ENCODE results near the gene NINJ2.

DNA sequence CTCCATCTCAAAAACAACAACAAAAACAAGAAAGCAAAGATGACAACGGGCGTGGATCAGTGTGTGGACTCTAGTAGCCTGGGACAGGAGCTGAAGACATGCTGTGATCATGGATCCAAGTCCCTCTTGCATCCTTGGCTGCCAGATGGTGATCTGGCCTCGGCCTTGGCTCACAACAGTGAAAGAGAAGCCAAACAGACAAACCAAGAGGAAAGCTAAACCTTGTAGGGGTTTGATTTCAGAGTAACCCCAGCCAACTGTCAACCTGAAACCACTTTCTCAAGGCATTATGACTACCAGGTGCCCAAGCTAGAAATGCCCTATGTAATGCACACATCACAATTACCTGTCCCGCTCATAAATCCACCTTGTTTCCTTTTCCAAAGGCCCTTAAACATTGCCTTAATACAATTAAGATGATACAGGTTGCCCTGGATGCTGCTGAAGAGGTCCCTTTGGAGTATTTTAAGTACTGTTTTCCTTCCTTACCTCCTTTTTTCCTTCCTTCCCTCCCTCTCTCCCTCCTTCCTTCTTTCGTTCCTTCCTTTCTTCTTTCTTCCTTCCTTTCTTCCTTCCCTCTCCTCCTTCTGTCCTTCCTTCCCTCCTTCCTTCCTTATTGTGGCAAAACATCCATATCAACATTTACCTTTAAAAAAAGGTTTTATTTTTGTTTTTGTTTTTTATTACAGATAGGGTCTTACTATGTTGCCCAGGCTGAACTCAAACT lies 41.4 kb upstream of the NINJ2 start:
- TF ChIP-seq EZH2 (IDR thresholded peaks at IDR 0.05; ENCODE audit: borderline replicate concordance, low read depth, low read length, severe bottlenecking) (no peak), CTCF (IDR thresholded peaks at IDR 0.05; ENCODE audit: borderline replicate concordance, extremely low read depth, low read length, poor library complexity, severe bottlenecking) (no peak)

Measured in DND-41 (cell line).